Stimulated activated CD4-positive, alpha-beta T cell treated with anti-CD3 and anti-CD28 coated beads, TNF-alpha, amount 100 ng/mL, for 4 hours (primary cell): ENCODE measurements around the gene PSMB7.
"Not testable (repeated sequence)": the region's sequence is repeated elsewhere in the genome, so short reads cannot be mapped to it uniquely, and the experiment has no call there.

Experiments
- DNase-seq, 3 experiments: peaks; one replicate each; pipeline ENCODE4 v3.0.0-alpha.2; 2020; ENCODE audit warnings: low read depth in 3 of 3

Gene PSMB7

GRCh38 chr9:124443625-124444024, 28.4 kb upstream of the PSMB7 start:
- DNase-seq = no peak

- DNase-seq = no peak
Observed at GRCh38 chr9:124442826-124443225, 27.6 kb upstream of the PSMB7 start.

GRCh38 chr9:124442379-124442778, 27.1 kb upstream of the PSMB7 start:
- DNase-seq = no peak

GRCh38 chr9:124441291-124441690, 26.0 kb upstream of the PSMB7 start:
- DNase-seq = no peak

- no peak for DNase-seq
Observed at GRCh38 chr9:124440786-124441185, 25.5 kb upstream of the PSMB7 start.

- no peak for DNase-seq
Observed at GRCh38 chr9:124439686-124440243, 24.5 kb upstream of the PSMB7 start.

GRCh38 chr9:124439086-124439485, 23.8 kb upstream of the PSMB7 start:
- no peak for DNase-seq

- no peak for DNase-seq
Observed at GRCh38 chr9:124438091-124438490, 22.8 kb upstream of the PSMB7 start.

GRCh38 chr9:124437086-124437485, 21.8 kb upstream of the PSMB7 start:
- DNase-seq = no peak

GRCh38 chr9:124436320-124436719, 21.1 kb upstream of the PSMB7 start:
- DNase-seq = no peak

GRCh38 chr9:124429530-124429867, 14.3 kb upstream of the PSMB7 start:
- no peak for DNase-seq

- no peak for DNase-seq
Observed at GRCh38 chr9:124428751-124429529, 13.7 kb upstream of the PSMB7 start.

GRCh38 chr9:124427281-124427680, 12.0 kb upstream of the PSMB7 start:
- no peak for DNase-seq

- no peak for DNase-seq
Observed at GRCh38 chr9:124426361-124426760, 11.1 kb upstream of the PSMB7 start.

- DNase-seq = not testable (repeated sequence)
Observed at GRCh38 chr9:124425733-124426132, 10.5 kb upstream of the PSMB7 start.

GRCh38 chr9:124423591-124423990, 8.3 kb upstream of the PSMB7 start:
- no peak for DNase-seq

GRCh38 chr9:124423155-124423554, 7.9 kb upstream of the PSMB7 start:
- DNase-seq = no peak

- no peak for DNase-seq
Observed at GRCh38 chr9:124420991-124421543, 5.8 kb upstream of the PSMB7 start.

- no peak for DNase-seq
Observed at GRCh38 chr9:124419832-124420489, 4.7 kb upstream of the PSMB7 start.

GRCh38 chr9:124415852-124416484, 726 bp upstream of the PSMB7 start:
- no peak for DNase-seq

- DNase-seq = no peak
Observed at GRCh38 chr9:124414612-124415011, 630 bp downstream of the PSMB7 start.

- DNase-seq = no peak
Observed at GRCh38 chr9:124412228-124412575, 3.0 kb downstream of the PSMB7 start.
